Stomach (tissue), 9 donors: ENCODE data around the gene LRRC31. TPM values are rescaled to one million over a fixed set of nuclear protein-coding genes. Genes with fewer than 3 reads are reported as not detected.

Experiments
- DNase-seq, 2 donors: peaks; one replicate each; pipeline versions ENCODE4 v3.0.0 to v3.0.0-alpha.2; 2013 to 2019
- H3K27ac ChIP-seq, 5 donors: fragments of 200-600 bp in 4 of 5; sonication (generic) in 4 of 5; one replicate each; pipeline ENCODE4 v1.5.1; 2013 to 2019; ENCODE audit warnings: mild to moderate bottlenecking in 1 of 5, moderate library complexity in 1 of 5
- H3K27me3 ChIP-seq, 3 donors: fragments of 200-600 bp; sonication (generic); one replicate each; pipeline ENCODE4 v1.5.1; 2017 to 2019; ENCODE audit warnings: mixed run types in 1 of 3
- H3K36me3 ChIP-seq, 4 donors: fragments of 200-600 bp; sonication (generic); 1 replicate in 3 of 4; 2 replicates in 1 of 4; pipeline ENCODE4 v1.5.1; 2016 to 2019
- H3K4me1 ChIP-seq, 4 donors: fragments of 200-600 bp; sonication (generic); one replicate each; pipeline ENCODE4 v1.5.1; 2016 to 2019
- H3K4me3 ChIP-seq, 4 donors: fragments of 200-600 bp; sonication (generic) in 3 of 4; one replicate each; pipeline ENCODE4 v1.5.1; 2016 to 2019; ENCODE audit warnings: mild to moderate bottlenecking in 1 of 4
- H3K9me3 ChIP-seq, 4 donors: fragments of 200-600 bp; sonication (generic); one replicate each; pipeline ENCODE4 v1.5.1; 2016 to 2019
- CTCF ChIP-seq, 7 experiments: fragments of 450-650 bp in 4 of 7; fragments of 200-600 bp in 3 of 7; sonication (generic) in 3 of 7; IDR thresholded peaks; one replicate each; pipeline ENCODE4 v1.5.1; 2016 to 2019; ENCODE audit warnings: antibody characterized with exemption in 7 of 7, control low read depth in 2 of 7, mild to moderate bottlenecking in 1 of 7
- EP300 ChIP-seq: sonication (generic); formaldehyde crosslinking; IDR thresholded peaks from one replicate; pipeline ENCODE4 v1.6.1; 2017; ENCODE audit warnings: antibody characterized with exemption
- POLR2A ChIP-seq, 4 donors: fragments of 450-650 bp; IDR thresholded peaks; one replicate each; pipeline ENCODE4 v1.6.1; 2016; ENCODE audit warnings: antibody characterized with exemption in 4 of 4, control low read depth in 2 of 4, mild to moderate bottlenecking in 1 of 4, moderate library complexity in 1 of 4
- POLR2AphosphoS5 ChIP-seq, 3 donors: sonication (generic); formaldehyde crosslinking; IDR thresholded peaks; one replicate each; pipeline ENCODE4 v1.6.1; 2016; ENCODE audit warnings: antibody characterized with exemption in 3 of 3
- WGBS, 5 donors: extraction: QIAGEN DNeasy Blood & Tissue Kit in 3 of 5; methylation state at CpG; one replicate each; pipeline versions ENCODE4 v1.1.5 to v1.1.7; 2013 to 2018; 5-methylcytosine and 5-hydroxymethylcytosine counted together
- intact Hi-C: fragments of 100-400 bp; cut with DNase I; formaldehyde crosslinking; loops from one replicate; pipeline ENCODE4 v1.15.1; 2023; ENCODE audit warnings: low total_unique reads
- polyA plus RNA-seq, 3 donors: library from polyadenylated mRNA; stranded (reverse); fragments of 200-250 nt; gene quantifications; one replicate each; pipeline ENCODE4 v1.2.3, GENCODE V29; 2013
- total RNA-seq, 5 donors: library from RNA; depleted of rRNA; stranded (reverse); fragments of >200 nt; gene quantifications; one replicate each; pipeline versions ENCODE4 v1.1.0 to v1.2.3, GENCODE V29; 2014 to 2016
- donor health status: healthy with polysubstance abuse.
- donor health status: Bipolar disorder and iron deficiency.
- donor health status: healthy.

Gene LRRC31
- total and polyA plus RNA-seq, 8 donors: 1.8 to 35.3 (median 9.9) TPM

- intact Hi-C loops: no loop called here
Measured at GRCh38 chr3:169811631-169812331, 58.0 kb downstream of the LRRC31 start.

GRCh38 chr3:169809230-169809795, 60.4 kb downstream of the LRRC31 start:
- intact Hi-C loops: no loop called here
- no peak for DNase-seq
- Histone ChIP-seq H3K27ac (no peak overlapping the region), H3K4me3 (no peak overlapping the region), H3K4me1 (peaks cover 24 to 35% (median 26%) of the 10 kb centered on the region in 4 donors), H3K36me3 (no peaks in the 10 kb centered on the region), H3K9me3 (no peaks in the 10 kb centered on the region), H3K27me3 (no peaks in the 10 kb centered on the region)
- TF ChIP-seq CTCF (IDR thresholded peaks at IDR 0.05) (no peak), POLR2A (IDR thresholded peaks at IDR 0.05) (no peak), EP300 (no peak), POLR2AphosphoS5 (IDR thresholded peaks at IDR 0.05) (no peak)
- WGBS, 5 donors: 38 to 57% (median 39%) methylated on average over 2 of the region's 2 CpGs

More at GRCh38 chr3:169811631-169812331, 58.0 kb downstream of the LRRC31 start:
- Histone ChIP-seq H3K9me3 (peaks cover 0 to 8% (median 4%) of the 10 kb centered on the region in 4 donors), H3K27ac (peak overlapping the region; percentile 29 to 83 (median 68)), H3K4me1 (peaks cover 24 to 35% (median 26%) of the 10 kb centered on the region in 4 donors), H3K4me3 (peak overlapping the region; percentile 59 to 77 (median 66)), H3K27me3 (no peaks in the 10 kb centered on the region), H3K36me3 (no peaks in the 10 kb centered on the region)
- WGBS, 5 donors: 1 to 10% (median 4%) methylated on average over 17 to 29 of the region's 29 CpGs
- TF ChIP-seq EP300 (no peak), CTCF (IDR thresholded peaks at IDR 0.05) (no peak), POLR2AphosphoS5 (IDR thresholded peaks at IDR 0.05) (peak in 1 of 3 donors; percentile 41)
- peak in 1 of 2 donors; percentile 64 for DNase-seq

- 89 to 97% (median 93%) methylated on average over 3 of the region's 3 CpGs for WGBS, 5 donors
- no peaks in the 10 kb centered on the region for H3K27me3 ChIP-seq
Measured at GRCh38 chr3:169804681-169805080, 65.1 kb downstream of the LRRC31 start.

GRCh38 chr3:169792359-169792758, 77.4 kb downstream of the LRRC31 start:
- 91 to 100% (median 100%) methylated on average over 1 of the region's 1 CpG for WGBS, 5 donors
- TF ChIP-seq POLR2AphosphoS5 (IDR thresholded peaks at IDR 0.05) (no peak), EP300 (no peak), POLR2A (IDR thresholded peaks at IDR 0.05) (no peak), CTCF (IDR thresholded peaks at IDR 0.05) (no peak)
- intact Hi-C loops: no loop called here

More at GRCh38 chr3:169804681-169805080, 65.1 kb downstream of the LRRC31 start:
- no peaks in the 10 kb centered on the region for H3K4me1 ChIP-seq
- no peaks in the 10 kb centered on the region for H3K9me3 ChIP-seq
- H3K36me3 ChIP-seq: peaks cover 0 to 15% (median 0%) of the 10 kb centered on the region in 4 donors
- DNase-seq: no peak
- TF ChIP-seq EP300: no peak
- TF ChIP-seq CTCF (IDR thresholded peaks at IDR 0.05): no peak
- no peak for TF ChIP-seq POLR2AphosphoS5 (IDR thresholded peaks at IDR 0.05)
- TF ChIP-seq POLR2A (IDR thresholded peaks at IDR 0.05): no peak
- H3K27ac ChIP-seq: no peak overlapping the region
- intact Hi-C loops: no loop called here
- no peak overlapping the region for H3K4me3 ChIP-seq

More at GRCh38 chr3:169792359-169792758, 77.4 kb downstream of the LRRC31 start:
- H3K27ac ChIP-seq: no peak overlapping the region
- no peaks in the 10 kb centered on the region for H3K4me1 ChIP-seq
- no peaks in the 10 kb centered on the region for H3K27me3 ChIP-seq
- no peaks in the 10 kb centered on the region for H3K9me3 ChIP-seq
- no peak overlapping the region for H3K4me3 ChIP-seq
- H3K36me3 ChIP-seq: peaks cover 3 to 50% (median 41%) of the 10 kb centered on the region in 4 donors
- no peak for DNase-seq
